Ascending aorta (tissue), 2 donors: ENCODE results near the gene PACRG. TPM values are rescaled to one million over a fixed set of nuclear protein-coding genes. Genes with fewer than 3 reads are reported as not detected.

Experiments used
- DNase-seq, 2 donors: peaks; one replicate each; pipeline ENCODE4 v3.0.0-alpha.2; 2019; ENCODE audit warnings: low spot score in 2 of 2
- H3K27ac ChIP-seq, 2 donors: fragments of 200-600 bp; sonication (generic); one replicate each; pipeline ENCODE4 v1.5.1; 2016 to 2017; ENCODE audit warnings: mild to moderate bottlenecking in 1 of 2
- H3K27me3 ChIP-seq: fragments of 200-600 bp; sonication (generic); one replicate; pipeline ENCODE4 v1.5.1; 2017
- H3K36me3 ChIP-seq, 2 donors: fragments of 200-600 bp; sonication (generic); one replicate each; pipeline ENCODE4 v1.5.1; 2016
- H3K4me1 ChIP-seq, 2 donors: fragments of 200-600 bp; sonication (generic); one replicate each; pipeline ENCODE4 v1.5.1; 2016 to 2017; ENCODE audit warnings: mild to moderate bottlenecking in 1 of 2
- H3K4me3 ChIP-seq, 2 donors: fragments of 200-600 bp; sonication (generic); one replicate each; pipeline ENCODE4 v1.5.1; 2016 to 2017; ENCODE audit warnings: mild to moderate bottlenecking in 1 of 2
- H3K9me3 ChIP-seq, 2 donors: fragments of 200-600 bp; sonication (generic); one replicate each; pipeline ENCODE4 v1.5.1; 2016
- intact Hi-C: fragments of 100-400 bp; cut with DNase I; formaldehyde crosslinking; loops from one replicate; pipeline ENCODE4 v1.15.1; 2023
- total RNA-seq: library from RNA; depleted of rRNA; stranded (reverse); fragments of >200 nt; gene quantifications from one replicate; pipeline ENCODE4 v1.1.0, GENCODE V29; 2016
- TF ChIP-seq, protein P1 (sequence below), 3 experiments: fragments of 200-600 bp in 2 of 3; fragments of 450-650 bp in 1 of 3; sonication (generic) in 2 of 3; IDR thresholded peaks; one replicate each; pipeline ENCODE4 v1.5.1; 2016 to 2019; ENCODE audit warnings: antibody characterized with exemption in 3 of 3, mild to moderate bottlenecking in 1 of 3, moderate library complexity in 1 of 3

PACRG gene
- total RNA-seq, 1 donor from 2014 or later: not detected

DNA sequence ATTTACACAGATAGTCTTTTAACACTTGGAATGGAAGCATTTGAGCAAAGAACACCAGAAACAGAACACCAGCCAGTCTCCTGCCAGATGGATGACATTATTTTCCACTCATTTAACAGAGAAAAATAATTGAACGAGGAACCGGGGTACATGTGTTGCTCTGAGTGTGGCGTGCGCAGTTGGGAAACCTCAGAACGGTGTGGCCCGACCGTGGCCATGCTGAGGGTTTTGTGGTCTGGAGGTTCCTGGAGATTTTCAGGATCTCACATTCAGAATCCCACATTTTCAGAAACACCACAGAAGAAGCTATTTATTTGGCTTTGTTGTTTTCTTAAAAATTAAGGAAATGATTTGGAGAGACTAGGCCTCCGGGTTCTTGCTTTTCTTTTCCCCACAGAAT is 559.9 kb downstream of the PACRG start:
- Histone ChIP-seq H3K27me3 (no peaks in the 10 kb centered on the region), H3K4me3 (no peak overlapping the region), H3K27ac (no peak overlapping the region), H3K4me1 (no peaks in the 10 kb centered on the region), H3K36me3 (no peaks in the 10 kb centered on the region), H3K9me3 (no peaks in the 10 kb centered on the region)
- TF ChIP-seq, protein P1, sequence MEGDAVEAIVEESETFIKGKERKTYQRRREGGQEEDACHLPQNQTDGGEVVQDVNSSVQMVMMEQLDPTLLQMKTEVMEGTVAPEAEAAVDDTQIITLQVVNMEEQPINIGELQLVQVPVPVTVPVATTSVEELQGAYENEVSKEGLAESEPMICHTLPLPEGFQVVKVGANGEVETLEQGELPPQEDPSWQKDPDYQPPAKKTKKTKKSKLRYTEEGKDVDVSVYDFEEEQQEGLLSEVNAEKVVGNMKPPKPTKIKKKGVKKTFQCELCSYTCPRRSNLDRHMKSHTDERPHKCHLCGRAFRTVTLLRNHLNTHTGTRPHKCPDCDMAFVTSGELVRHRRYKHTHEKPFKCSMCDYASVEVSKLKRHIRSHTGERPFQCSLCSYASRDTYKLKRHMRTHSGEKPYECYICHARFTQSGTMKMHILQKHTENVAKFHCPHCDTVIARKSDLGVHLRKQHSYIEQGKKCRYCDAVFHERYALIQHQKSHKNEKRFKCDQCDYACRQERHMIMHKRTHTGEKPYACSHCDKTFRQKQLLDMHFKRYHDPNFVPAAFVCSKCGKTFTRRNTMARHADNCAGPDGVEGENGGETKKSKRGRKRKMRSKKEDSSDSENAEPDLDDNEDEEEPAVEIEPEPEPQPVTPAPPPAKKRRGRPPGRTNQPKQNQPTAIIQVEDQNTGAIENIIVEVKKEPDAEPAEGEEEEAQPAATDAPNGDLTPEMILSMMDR (IDR thresholded peaks at IDR 0.05): no peak
- no peak for DNase-seq
- intact Hi-C loops: no loop called here

GRCh38 chr6:163288066-163288465 is 560.3 kb downstream of the PACRG start:
- H3K27me3 ChIP-seq: no peaks in the 10 kb centered on the region
- H3K9me3 ChIP-seq: no peaks in the 10 kb centered on the region
- H3K4me3 ChIP-seq: no peak overlapping the region
- H3K36me3 ChIP-seq: no peaks in the 10 kb centered on the region
- no peak for DNase-seq
- TF ChIP-seq, protein P1 (IDR thresholded peaks at IDR 0.05): no peak
- no peak overlapping the region for H3K27ac ChIP-seq
- intact Hi-C loops: no loop called here
- H3K4me1 ChIP-seq: no peaks in the 10 kb centered on the region

DNA sequence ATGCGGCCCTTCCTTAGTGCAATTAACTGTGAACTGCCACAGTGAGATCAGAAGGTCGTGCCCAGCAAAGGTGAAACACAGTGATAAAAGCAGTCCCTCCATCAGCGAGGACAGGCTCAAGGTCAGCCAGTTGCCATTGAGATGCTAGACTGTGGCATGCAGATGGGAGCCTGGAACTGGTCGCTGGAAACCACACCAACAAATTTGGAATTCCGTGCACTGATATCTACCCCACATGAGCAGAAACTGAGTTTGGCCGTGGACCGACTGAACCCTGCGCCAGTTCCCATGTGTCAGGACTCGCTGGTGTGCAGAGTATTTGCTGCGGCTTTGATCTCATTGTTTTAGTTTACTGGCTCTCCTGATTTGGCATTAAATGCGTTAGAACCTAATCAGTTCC is 561.1 kb downstream of the PACRG start:
- Histone ChIP-seq H3K9me3 (no peaks in the 10 kb centered on the region), H3K27ac (no peak overlapping the region), H3K36me3 (no peaks in the 10 kb centered on the region), H3K27me3 (no peaks in the 10 kb centered on the region), H3K4me3 (no peak overlapping the region), H3K4me1 (no peaks in the 10 kb centered on the region)
- intact Hi-C loops: no loop called here
- TF ChIP-seq, protein P1 (IDR thresholded peaks at IDR 0.05): no peak
- no peak for DNase-seq

DNA sequence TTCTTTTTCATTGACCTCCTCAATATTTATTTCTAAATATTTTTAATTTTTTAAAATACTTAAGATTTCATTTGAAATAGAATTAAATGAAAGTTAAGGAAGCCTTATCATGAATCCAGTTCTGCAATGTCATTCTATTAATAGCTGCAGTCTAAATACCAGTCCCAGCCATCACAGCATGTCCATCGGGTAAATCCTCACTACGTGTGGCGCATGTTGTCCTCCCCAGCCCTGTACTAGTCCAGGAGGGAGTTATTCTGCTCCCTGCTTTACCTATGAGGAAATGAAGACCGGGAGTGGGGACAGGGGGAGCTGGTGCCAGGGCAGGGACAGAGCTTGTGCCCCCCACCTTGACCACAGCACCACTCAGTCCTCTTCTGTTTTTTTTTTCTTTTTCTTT is 561.7 kb downstream of the PACRG start:
- Histone ChIP-seq H3K4me3 (no peak overlapping the region), H3K36me3 (no peaks in the 10 kb centered on the region), H3K4me1 (no peaks in the 10 kb centered on the region), H3K27ac (no peak overlapping the region), H3K9me3 (no peaks in the 10 kb centered on the region), H3K27me3 (no peaks in the 10 kb centered on the region)
- no peak for DNase-seq
- intact Hi-C loops: no loop called here
- TF ChIP-seq, protein P1 (IDR thresholded peaks at IDR 0.05): no peak

DNA sequence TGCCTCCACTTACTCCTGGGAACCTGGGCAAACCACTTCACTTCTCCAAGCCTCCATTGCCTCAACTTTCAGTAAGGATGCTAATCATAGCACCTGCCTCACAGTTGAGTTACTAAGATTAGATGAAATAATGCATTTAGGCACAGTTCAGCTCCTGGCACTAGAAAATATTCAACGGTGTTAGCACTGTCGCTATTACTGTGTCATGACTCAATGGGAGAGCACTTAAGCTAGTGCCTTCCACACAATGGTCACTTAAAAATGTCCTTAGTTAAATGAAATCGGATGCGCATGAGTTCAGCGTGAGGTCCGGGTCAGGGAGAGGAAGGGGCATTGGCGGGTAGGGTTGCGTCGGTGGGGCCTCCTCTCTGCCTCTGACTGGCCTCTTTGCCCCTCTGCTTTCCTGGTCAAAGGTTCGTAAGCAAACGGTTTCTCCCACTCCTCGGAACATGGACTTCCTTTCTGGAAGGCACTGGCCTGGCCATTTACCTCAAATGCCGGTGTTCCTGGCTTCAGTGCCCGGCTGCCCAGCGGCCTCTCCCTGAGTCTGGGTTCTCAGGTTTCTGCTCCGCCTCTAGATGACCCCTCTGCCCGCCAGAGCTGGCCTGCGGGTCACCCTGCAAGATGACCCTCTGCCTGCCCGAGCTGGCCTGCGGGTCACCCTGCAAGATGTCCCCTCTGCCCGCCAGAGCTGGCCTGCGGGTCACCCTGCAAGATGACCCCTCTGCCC is 562.9 kb downstream of the PACRG start:
- Histone ChIP-seq H3K4me1 (no peaks in the 10 kb centered on the region), H3K27ac (no peak overlapping the region), H3K4me3 (no peak overlapping the region), H3K9me3 (no peaks in the 10 kb centered on the region), H3K27me3 (no peaks in the 10 kb centered on the region), H3K36me3 (no peaks in the 10 kb centered on the region)
- intact Hi-C loops: no loop called here
- no peak for DNase-seq
- TF ChIP-seq, protein P1 (IDR thresholded peaks at IDR 0.05): no peak

DNA sequence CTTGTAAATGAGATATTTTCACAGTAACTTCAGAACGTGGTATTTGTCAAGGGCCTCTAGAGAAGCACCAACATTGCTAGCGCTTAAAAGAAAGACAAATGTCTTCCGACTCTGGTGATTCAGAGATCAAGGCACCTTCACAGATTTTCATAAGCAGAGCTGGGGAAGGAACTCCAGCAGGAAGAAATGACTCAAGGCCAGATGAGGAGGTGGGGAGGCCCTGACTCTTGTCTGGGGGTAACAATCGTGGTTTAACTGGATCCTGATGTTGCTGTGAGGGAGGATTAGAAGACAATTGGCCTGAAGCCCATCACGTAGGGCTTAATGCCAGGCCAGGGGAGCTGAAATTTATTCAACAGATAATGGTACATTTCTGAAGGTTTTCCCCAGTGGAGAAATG is 563.8 kb downstream of the PACRG start:
- H3K27me3 ChIP-seq: no peaks in the 10 kb centered on the region
- no peak overlapping the region for H3K27ac ChIP-seq
- H3K9me3 ChIP-seq: no peaks in the 10 kb centered on the region
- no peak for DNase-seq
- no peaks in the 10 kb centered on the region for H3K36me3 ChIP-seq
- intact Hi-C loops: no loop called here
- no peak overlapping the region for H3K4me3 ChIP-seq
- no peaks in the 10 kb centered on the region for H3K4me1 ChIP-seq
- TF ChIP-seq, protein P1 (IDR thresholded peaks at IDR 0.05): no peak
